ENCODE data around the gene ST6GALNAC4. TPM values are rescaled to one million over a fixed set of nuclear protein-coding genes. Genes with fewer than 3 reads are reported as not detected.

Gene ST6GALNAC4
- total RNA-seq, 2 experiments from 2014 or later = 118 to 180 TPM

DNA sequence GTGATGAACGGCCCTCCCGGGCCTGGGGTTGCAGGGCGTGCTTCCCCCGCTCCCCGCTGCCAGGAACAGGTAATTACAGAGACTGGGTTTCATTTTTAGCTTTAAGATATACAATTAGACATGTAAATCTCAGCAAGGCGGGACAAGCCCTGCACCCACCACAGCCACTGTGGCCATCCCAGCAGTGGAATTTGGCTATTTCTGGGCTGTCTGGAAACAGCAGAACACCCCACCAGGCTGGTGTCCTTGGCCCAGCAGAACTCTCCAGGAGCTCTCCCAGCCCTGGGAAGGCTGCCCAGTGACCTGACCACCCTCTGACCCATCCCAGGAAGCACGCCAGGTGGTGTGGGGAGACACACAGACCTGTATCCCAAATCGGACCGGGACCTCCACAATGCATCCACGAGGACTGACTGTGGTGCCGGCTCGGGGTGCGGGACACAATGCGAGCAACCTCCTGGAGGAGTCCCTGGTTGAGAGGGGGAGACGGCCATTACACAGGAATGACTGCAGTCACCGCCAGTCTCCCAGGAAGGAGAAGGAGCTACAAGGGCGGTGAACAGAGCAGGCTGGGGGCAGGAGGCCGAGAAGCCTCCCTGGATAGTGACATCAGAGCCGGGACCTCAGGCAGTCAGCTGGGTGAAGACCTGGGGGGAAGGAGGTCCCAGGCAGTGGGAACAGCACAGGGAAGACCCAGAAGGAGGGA is 46.7 kb upstream of the ST6GALNAC4 start:
- CTCF ChIA-PET (ENCODE audit: unreplicated experiment) = interaction anchor here (0.7 kb wide), 1 partner anchor 228 kb away, joined by 3 read pairs; the partner anchor contains the start of gene TOR2A
- Histone ChIP-seq H3K4me3 (ENCODE audit: low read depth, low read length, poor library complexity, severe bottlenecking) (no peak overlapping the region), H3K36me3 (ENCODE audit: insufficient read depth, low read length) (peaks cover 54% of the 10 kb centered on the region), H3K9me3 (ENCODE audit: low read length) (no peaks in the 10 kb centered on the region; the same call in 1 of the 2 replicates), H3K4me2 (ENCODE audit: low read length) (peak overlapping the region; percentile 45), H2AFZ (ENCODE audit: low read length) (no peak overlapping the region), H4K20me1 (ENCODE audit: insufficient read depth, low read length) (no peaks in the 10 kb centered on the region), H3K27ac (ENCODE audit: low read depth, low read length, poor library complexity, severe bottlenecking) (peak overlapping the region; percentile 20), H3K79me2 (ENCODE audit: insufficient read depth, low read depth, low read length) (peaks cover 99% of the 10 kb centered on the region), H3K9me2 (ENCODE audit: insufficient read depth, low read length) (no peaks in the 10 kb centered on the region), H3K4me1 (ENCODE audit: insufficient read depth, low read length, poor library complexity, severe bottlenecking) (peaks cover 73% of the 10 kb centered on the region)
- POLR2A ChIA-PET = interaction anchor here (1.0 kb wide), 2 partner anchors 13 to 64 kb away, joined by 4 read pairs; no protein-coding TSS in a partner anchor
- TF ChIP-seq, protein P1, sequence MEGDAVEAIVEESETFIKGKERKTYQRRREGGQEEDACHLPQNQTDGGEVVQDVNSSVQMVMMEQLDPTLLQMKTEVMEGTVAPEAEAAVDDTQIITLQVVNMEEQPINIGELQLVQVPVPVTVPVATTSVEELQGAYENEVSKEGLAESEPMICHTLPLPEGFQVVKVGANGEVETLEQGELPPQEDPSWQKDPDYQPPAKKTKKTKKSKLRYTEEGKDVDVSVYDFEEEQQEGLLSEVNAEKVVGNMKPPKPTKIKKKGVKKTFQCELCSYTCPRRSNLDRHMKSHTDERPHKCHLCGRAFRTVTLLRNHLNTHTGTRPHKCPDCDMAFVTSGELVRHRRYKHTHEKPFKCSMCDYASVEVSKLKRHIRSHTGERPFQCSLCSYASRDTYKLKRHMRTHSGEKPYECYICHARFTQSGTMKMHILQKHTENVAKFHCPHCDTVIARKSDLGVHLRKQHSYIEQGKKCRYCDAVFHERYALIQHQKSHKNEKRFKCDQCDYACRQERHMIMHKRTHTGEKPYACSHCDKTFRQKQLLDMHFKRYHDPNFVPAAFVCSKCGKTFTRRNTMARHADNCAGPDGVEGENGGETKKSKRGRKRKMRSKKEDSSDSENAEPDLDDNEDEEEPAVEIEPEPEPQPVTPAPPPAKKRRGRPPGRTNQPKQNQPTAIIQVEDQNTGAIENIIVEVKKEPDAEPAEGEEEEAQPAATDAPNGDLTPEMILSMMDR (conservative IDR thresholded peaks at IDR 0.05; ENCODE audit: low read length) = no peak
- no peak for TF ChIP-seq EZH2phosphoT487 (IDR thresholded peaks at IDR 0.05; ENCODE audit: borderline replicate concordance, low read depth, low read length)
- no TSS peak for BruUV-seq (replicated peaks)
- no peak for DNase-seq (ENCODE audit: low spot score)
- intact Hi-C loops (cut with micrococcal nuclease; ENCODE audit: unreplicated experiment) = no loop called here

DNA sequence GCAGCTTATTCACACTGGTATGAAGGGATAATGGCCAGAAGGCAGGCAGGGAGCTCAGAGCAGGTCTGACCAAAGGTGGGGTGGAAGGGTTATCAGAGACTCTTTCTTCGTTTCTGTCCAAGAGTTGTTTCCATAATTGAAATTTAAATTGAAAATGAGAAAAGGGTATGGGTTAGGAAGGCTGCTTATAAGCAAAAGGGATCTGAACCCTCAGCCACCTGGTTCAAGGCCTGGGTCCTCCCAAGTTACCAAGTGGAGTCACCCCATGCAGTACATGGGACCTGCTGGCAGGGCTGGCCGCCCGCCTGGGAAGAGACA is 46.2 kb upstream of the ST6GALNAC4 start:
- Histone ChIP-seq H3K9me2 (ENCODE audit: insufficient read depth, low read length) (no peaks in the 10 kb centered on the region), H3K36me3 (ENCODE audit: insufficient read depth, low read length) (peaks cover 54% of the 10 kb centered on the region), H4K20me1 (ENCODE audit: insufficient read depth, low read length) (no peaks in the 10 kb centered on the region), H3K4me3 (ENCODE audit: low read depth, low read length, poor library complexity, severe bottlenecking) (no peak overlapping the region), H2AFZ (ENCODE audit: low read length) (no peak overlapping the region), H3K27ac (ENCODE audit: low read depth, low read length, poor library complexity, severe bottlenecking) (peak overlapping the region; percentile 20), H3K9me3 (ENCODE audit: low read length) (no peaks in the 10 kb centered on the region; the same call in 1 of the 2 replicates), H3K79me2 (ENCODE audit: insufficient read depth, low read depth, low read length) (peaks cover 99% of the 10 kb centered on the region), H3K4me2 (ENCODE audit: low read length) (peak overlapping the region; percentile 45), H3K4me1 (ENCODE audit: insufficient read depth, low read length, poor library complexity, severe bottlenecking) (peaks cover 68% of the 10 kb centered on the region)
- no peak for DNase-seq (ENCODE audit: low spot score)
- BruUV-seq (replicated peaks) = no TSS peak
- intact Hi-C loops (cut with micrococcal nuclease; ENCODE audit: unreplicated experiment) = no loop called here
- ChIA-PET POLR2A (interaction anchor here (0.6 to 1.0 kb wide), 3 partner anchors 33 to 138 kb away, joined by 3 to 4 read pairs (median 4); no protein-coding TSS in a partner anchor), CTCF (ENCODE audit: unreplicated experiment) (no interaction called here)
- no peak for TF ChIP-seq EZH2phosphoT487 (IDR thresholded peaks at IDR 0.05; ENCODE audit: borderline replicate concordance, low read depth, low read length)
- TF ChIP-seq, protein P1 (conservative IDR thresholded peaks at IDR 0.05; ENCODE audit: low read length) = no peak

DNA sequence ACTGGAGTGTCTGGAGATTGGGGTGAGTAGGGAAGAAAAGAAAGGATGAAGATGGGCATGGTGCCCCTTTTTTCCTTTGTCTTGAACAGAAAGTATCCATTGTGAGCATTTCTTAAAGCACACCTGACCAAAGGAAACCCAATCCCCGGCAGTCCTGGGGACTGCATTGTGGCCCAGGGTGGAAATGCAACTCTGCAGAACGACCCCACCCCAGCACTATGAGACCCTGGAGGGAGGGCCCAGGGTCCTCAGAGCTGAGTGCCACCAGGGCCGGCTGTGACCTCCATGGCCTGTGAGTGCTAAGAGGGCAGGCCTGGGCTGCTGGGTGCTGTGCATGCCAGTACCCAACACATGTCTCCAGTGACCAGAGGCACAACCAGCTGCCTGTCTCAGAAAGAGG is 45.4 kb upstream of the ST6GALNAC4 start:
- TF ChIP-seq EZH2phosphoT487 (IDR thresholded peaks at IDR 0.05; ENCODE audit: borderline replicate concordance, low read depth, low read length) = no peak
- TF ChIP-seq, protein P1 (conservative IDR thresholded peaks at IDR 0.05; ENCODE audit: low read length) = no peak
- no peak overlapping the region for H3K4me2 ChIP-seq (ENCODE audit: low read length)
- H2AFZ ChIP-seq (ENCODE audit: low read length) = no peak overlapping the region
- H4K20me1 ChIP-seq (ENCODE audit: insufficient read depth, low read length) = no peaks in the 10 kb centered on the region
- H3K9me3 ChIP-seq (ENCODE audit: low read length) = no peaks in the 10 kb centered on the region; the same call in 1 of the 2 replicates
- H3K79me2 ChIP-seq (ENCODE audit: insufficient read depth, low read depth, low read length) = peaks cover 99% of the 10 kb centered on the region
- POLR2A ChIA-PET = interaction anchor here (0.6 to 0.9 kb wide), 3 partner anchors 8 to 138 kb away, joined by 3 to 4 read pairs (median 3); no protein-coding TSS in a partner anchor
- peaks cover 59% of the 10 kb centered on the region for H3K36me3 ChIP-seq (ENCODE audit: insufficient read depth, low read length)
- CTCF ChIA-PET (ENCODE audit: unreplicated experiment) = no interaction called here
- BruUV-seq (replicated peaks) = no TSS peak
- intact Hi-C loops (cut with micrococcal nuclease; ENCODE audit: unreplicated experiment) = no loop called here
- no peaks in the 10 kb centered on the region for H3K9me2 ChIP-seq (ENCODE audit: insufficient read depth, low read length)
- H3K4me3 ChIP-seq (ENCODE audit: low read depth, low read length, poor library complexity, severe bottlenecking) = no peak overlapping the region
- peaks cover 61% of the 10 kb centered on the region for H3K4me1 ChIP-seq (ENCODE audit: insufficient read depth, low read length, poor library complexity, severe bottlenecking)
- no peak overlapping the region for H3K27ac ChIP-seq (ENCODE audit: low read depth, low read length, poor library complexity, severe bottlenecking)
- DNase-seq (ENCODE audit: low spot score) = no peak

Data from OCI-LY7 (cell line).